Neuronal stem cell (in vitro differentiated cells): ENCODE results near the gene ETV5.

Experiments
- DNase-seq: peaks from one replicate; pipeline ENCODE4 v3.0.0-alpha.2; 2013; ENCODE audit warnings: low spot score
- H2AFZ ChIP-seq: one replicate; pipeline ENCODE4 v1.6.1; 2013; ENCODE audit warnings: mild to moderate bottlenecking, low read length, inconsistent platforms
- H2AK5ac ChIP-seq: 2 replicates; pipeline ENCODE4 v1.6.1; 2013; ENCODE audit warnings: low read depth, mild to moderate bottlenecking, inconsistent platforms, low read length, moderate library complexity, mixed read lengths
- H2BK120ac ChIP-seq: 2 replicates; pipeline ENCODE4 v1.6.1; 2013; ENCODE audit warnings: low read depth, mild to moderate bottlenecking, inconsistent platforms, low read length, moderate library complexity, mixed read lengths
- H2BK12ac ChIP-seq: one replicate; pipeline ENCODE4 v1.6.1; 2013; ENCODE audit warnings: low read length, inconsistent platforms
- H2BK15ac ChIP-seq: 2 replicates; pipeline ENCODE4 v1.6.1; 2013; ENCODE audit warnings: mild to moderate bottlenecking, low read length, inconsistent platforms, mixed read lengths
- H2BK5ac ChIP-seq: one replicate; pipeline ENCODE4 v1.6.1; 2013; ENCODE audit warnings: inconsistent platforms, mild to moderate bottlenecking, low read length, moderate library complexity
- H3K14ac ChIP-seq: one replicate; pipeline ENCODE4 v1.6.1; 2013; ENCODE audit warnings: low read length, inconsistent platforms
- H3K18ac ChIP-seq: 2 replicates; pipeline ENCODE4 v1.6.1; 2013; ENCODE audit warnings: low read length, inconsistent platforms
- H3K23ac ChIP-seq: 2 replicates; pipeline ENCODE4 v1.6.1; 2013; ENCODE audit warnings: low read depth, mild to moderate bottlenecking, mixed read lengths, low read length, inconsistent platforms; ENCODE audit not compliant: poor library complexity
- H3K27ac ChIP-seq: replicated peaks from 3 replicates; pipeline ENCODE4 v1.5.1; 2013; ENCODE audit warnings: low read length, inconsistent platforms
- H3K27me3 ChIP-seq, 3 experiments: 2 replicates each; pipeline ENCODE4 v1.6.1; 2013; ENCODE audit warnings: low read length in 3 of 3, mild to moderate bottlenecking in 2 of 3, inconsistent platforms in 1 of 3, low read depth in 1 of 3, mixed read lengths in 1 of 3, moderate library complexity in 1 of 3; ENCODE audit not compliant: control insufficient read depth in 3 of 3, insufficient read depth in 3 of 3
- H3K36me3 ChIP-seq, 2 donors: replicated peaks in 1 of 2; 2 replicates each; pipeline ENCODE4 v1.6.1; 2013; ENCODE audit warnings: low read length in 2 of 2; ENCODE audit not compliant: control insufficient read depth in 2 of 2, insufficient read depth in 2 of 2
- H3K4ac ChIP-seq: 2 replicates; pipeline ENCODE4 v1.6.1; 2013; ENCODE audit warnings: inconsistent platforms, mild to moderate bottlenecking, low read length, moderate library complexity
- H3K4me1 ChIP-seq, 2 donors: 1 replicate in 1 of 2; 2 replicates in 1 of 2; pipeline ENCODE4 v1.6.1; 2013; ENCODE audit warnings: low read length in 2 of 2, low read depth in 1 of 2; ENCODE audit not compliant: control insufficient read depth in 2 of 2, insufficient read depth in 1 of 2
- H3K4me2 ChIP-seq: one replicate; pipeline ENCODE4 v1.6.1; 2013; ENCODE audit warnings: mild to moderate bottlenecking, low read length, inconsistent platforms; ENCODE audit not compliant: insufficient read depth, poor library complexity, severe bottlenecking
- H3K4me3 ChIP-seq, 2 donors: 2 replicates each; pipeline ENCODE4 v1.5.1; 2013; ENCODE audit warnings: low read length in 2 of 2, mild to moderate bottlenecking in 2 of 2, inconsistent platforms in 1 of 2, moderate library complexity in 1 of 2
- H3K79me1 ChIP-seq: one replicate; pipeline ENCODE4 v1.6.1; 2013; ENCODE audit warnings: low read depth, mild to moderate bottlenecking, inconsistent platforms, low read length, moderate library complexity
- H3K9ac ChIP-seq: one replicate; pipeline ENCODE4 v1.6.1; 2013; ENCODE audit warnings: mild to moderate bottlenecking, low read depth, low read length, inconsistent platforms; ENCODE audit not compliant: poor library complexity
- H3K9me3 ChIP-seq, 2 donors: replicated peaks in 1 of 2; 2 replicates each; pipeline versions ENCODE3 to v1.6.1; 2013; ENCODE audit warnings: low read length in 2 of 2, mild to moderate bottlenecking in 2 of 2, inconsistent platforms in 1 of 2, low read depth in 1 of 2, mixed read lengths in 1 of 2, moderate library complexity in 1 of 2; ENCODE audit not compliant: control insufficient read depth in 2 of 2, insufficient read depth in 1 of 2
- H4K8ac ChIP-seq: one replicate; pipeline ENCODE4 v1.6.1; 2013; ENCODE audit warnings: low read depth, mild to moderate bottlenecking, inconsistent platforms, low read length, moderate library complexity
- H4K91ac ChIP-seq: one replicate; pipeline ENCODE4 v1.6.1; 2013; ENCODE audit warnings: low read length, low read depth, mild to moderate bottlenecking, inconsistent platforms; ENCODE audit not compliant: poor library complexity
- WGBS, 2 donors: extraction: QIAGEN DNeasy Blood & Tissue Kit; methylation state at CpG; one replicate each; pipeline ENCODE4 v1.1.7; 2013; ENCODE audit warnings: missing lambda C conversion rate in 2 of 2, mixed read lengths in 1 of 2; ENCODE audit not compliant: insufficient read length in 2 of 2, insufficient replicate concordance in 1 of 2; ENCODE audit errors: extremely low coverage in 2 of 2; 5-methylcytosine and 5-hydroxymethylcytosine counted together

The ETV5 gene

DNA sequence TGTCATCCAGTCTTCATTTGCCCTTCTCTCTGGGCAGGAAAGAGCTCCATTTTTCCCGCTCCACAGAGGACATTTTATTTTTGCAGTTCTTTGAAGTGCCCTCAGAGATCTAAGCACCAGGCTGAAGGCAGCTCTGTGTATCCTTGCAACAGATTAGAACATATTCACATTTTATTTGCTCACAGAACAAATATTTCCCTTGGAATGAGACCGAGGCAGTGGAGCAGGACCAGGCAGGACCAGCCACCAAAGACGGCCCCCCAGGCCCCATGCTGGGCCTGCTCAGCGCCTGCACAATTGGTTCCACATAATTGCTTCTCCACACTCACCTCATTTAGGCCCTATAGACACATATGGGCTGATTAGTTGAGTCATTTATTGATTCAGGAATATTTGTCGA is 15.7 kb upstream of the ETV5 start:
- no peak overlapping the region for H3K9ac ChIP-seq
- H3K27ac ChIP-seq = no peak overlapping the region
- no peak overlapping the region for H3K18ac ChIP-seq
- H3K14ac ChIP-seq = no peak overlapping the region
- H3K4ac ChIP-seq = no peak overlapping the region
- no peak overlapping the region for H2AK5ac ChIP-seq
- H2BK5ac ChIP-seq = no peak overlapping the region
- H3K27me3 ChIP-seq = peaks cover 0 to 6% (median 0%) of the 10 kb centered on the region in 3 experiments
- no peaks in the 10 kb centered on the region for H3K36me3 ChIP-seq
- no peak overlapping the region for H3K23ac ChIP-seq
- no peak overlapping the region for H2BK12ac ChIP-seq
- H2BK120ac ChIP-seq = no peak overlapping the region
- H2AFZ ChIP-seq = no peak overlapping the region
- no peak overlapping the region for H4K8ac ChIP-seq
- H3K4me3 ChIP-seq = no peak overlapping the region
- no peak overlapping the region for H4K91ac ChIP-seq
- no peak for DNase-seq
- H3K9me3 ChIP-seq = no peaks in the 10 kb centered on the region
- H3K4me2 ChIP-seq = no peak overlapping the region
- peaks cover 0 to 21% of the 10 kb centered on the region in 2 donors for H3K4me1 ChIP-seq
- no peaks in the 10 kb centered on the region for H3K79me1 ChIP-seq
- no peak overlapping the region for H2BK15ac ChIP-seq
- no CpG with 5 or more reads among the region's 5 CpGs for WGBS, 2 donors

DNA sequence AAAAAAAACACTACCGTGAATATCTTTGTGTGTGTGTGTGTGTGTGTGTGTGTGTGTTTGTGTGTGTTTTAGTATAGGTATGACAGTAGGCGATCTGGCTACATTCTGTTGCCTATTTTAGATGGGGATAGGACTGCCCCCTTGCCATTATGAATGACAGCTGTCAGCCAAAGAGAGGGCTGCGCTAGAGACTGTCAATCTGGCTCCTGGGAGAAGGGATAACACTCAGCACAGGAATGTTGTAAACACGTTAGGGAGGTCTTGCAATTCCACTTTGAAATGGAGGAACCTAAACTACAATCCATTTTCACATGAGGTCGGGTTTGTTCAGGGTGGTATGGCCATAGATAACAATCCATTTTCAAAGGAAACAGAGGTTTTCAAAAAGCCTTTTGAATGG is 14.1 kb upstream of the ETV5 start:
- no peak overlapping the region for H3K14ac ChIP-seq
- H3K23ac ChIP-seq = no peak overlapping the region
- H3K27ac ChIP-seq = no peak overlapping the region
- no peak overlapping the region for H2BK5ac ChIP-seq
- peaks cover 0 to 19% (median 0%) of the 10 kb centered on the region in 3 experiments for H3K27me3 ChIP-seq
- no peak overlapping the region for H4K91ac ChIP-seq
- no peak for DNase-seq
- no peak overlapping the region for H4K8ac ChIP-seq
- H3K4me3 ChIP-seq = no peak overlapping the region
- no peak overlapping the region for H2AFZ ChIP-seq
- no peak overlapping the region for H2BK12ac ChIP-seq
- H2BK15ac ChIP-seq = no peak overlapping the region
- no peak overlapping the region for H2BK120ac ChIP-seq
- H2AK5ac ChIP-seq = no peak overlapping the region
- H3K9ac ChIP-seq = no peak overlapping the region
- WGBS, 2 donors = no CpG with 5 or more reads among the region's 5 CpGs
- no peak overlapping the region for H3K4ac ChIP-seq
- no peak overlapping the region for H3K18ac ChIP-seq
- H3K9me3 ChIP-seq = no peaks in the 10 kb centered on the region
- H3K79me1 ChIP-seq = no peaks in the 10 kb centered on the region
- H3K4me2 ChIP-seq = no peak overlapping the region
- peaks cover 0 to 15% of the 10 kb centered on the region in 2 donors for H3K4me1 ChIP-seq
- H3K36me3 ChIP-seq = no peaks in the 10 kb centered on the region

DNA sequence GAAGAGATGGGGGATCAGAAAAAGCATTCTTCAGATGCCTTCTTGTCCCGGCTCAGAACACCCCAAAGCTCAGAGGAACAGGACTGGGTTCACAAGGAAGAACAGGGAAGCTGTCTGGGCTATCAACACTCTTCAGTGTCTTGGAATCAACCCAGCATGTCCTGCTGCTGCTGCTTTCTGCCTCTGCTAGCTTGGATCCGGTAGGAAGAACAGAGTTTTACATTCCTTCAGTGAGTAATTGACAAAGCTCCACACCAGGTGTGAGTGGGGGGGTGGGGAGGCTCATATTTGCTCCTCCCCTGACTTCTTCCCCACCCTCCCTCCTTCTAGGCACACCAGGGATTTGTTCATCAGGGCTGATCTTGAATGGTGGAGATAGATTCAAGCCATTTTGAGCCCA is 13.1 kb upstream of the ETV5 start:
- H2AFZ ChIP-seq = no peak overlapping the region
- DNase-seq = no peak
- WGBS, 2 donors = no CpG with 5 or more reads among the region's 2 CpGs
- H2BK15ac ChIP-seq = no peak overlapping the region
- no peak overlapping the region for H2AK5ac ChIP-seq
- no peak overlapping the region for H3K4ac ChIP-seq
- H3K79me1 ChIP-seq = no peaks in the 10 kb centered on the region
- no peak overlapping the region for H3K4me2 ChIP-seq
- no peak overlapping the region for H3K4me3 ChIP-seq
- H3K36me3 ChIP-seq = no peaks in the 10 kb centered on the region
- H3K9me3 ChIP-seq = no peaks in the 10 kb centered on the region
- H3K27me3 ChIP-seq = peaks cover 0 to 19% (median 0%) of the 10 kb centered on the region in 3 experiments
- H3K14ac ChIP-seq = no peak overlapping the region
- H3K18ac ChIP-seq = no peak overlapping the region
- no peak overlapping the region for H2BK120ac ChIP-seq
- H3K9ac ChIP-seq = no peak overlapping the region
- H3K4me1 ChIP-seq = peaks cover 0 to 15% of the 10 kb centered on the region in 2 donors
- H3K23ac ChIP-seq = no peak overlapping the region
- H2BK5ac ChIP-seq = no peak overlapping the region
- H2BK12ac ChIP-seq = no peak overlapping the region
- H4K8ac ChIP-seq = no peak overlapping the region
- H4K91ac ChIP-seq = no peak overlapping the region
- H3K27ac ChIP-seq = no peak overlapping the region

DNA sequence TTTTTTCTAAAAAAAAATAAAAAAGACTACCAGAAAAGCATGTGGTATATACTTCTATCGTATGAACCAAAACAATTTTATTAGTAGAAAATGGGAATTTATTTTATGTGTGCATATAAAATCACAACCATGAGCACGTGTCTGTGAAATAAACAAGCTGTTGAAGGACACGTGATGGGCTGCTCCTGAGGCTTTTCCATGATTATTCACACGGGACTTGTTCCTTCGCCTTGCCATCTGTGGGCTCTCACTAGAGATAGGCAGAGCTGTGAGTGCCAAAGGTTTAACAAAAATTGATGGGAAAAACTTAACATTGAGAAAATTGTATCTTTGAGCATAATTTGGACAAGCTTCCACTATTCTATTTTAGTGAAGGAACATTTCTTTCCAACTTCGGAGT is 12.4 kb upstream of the ETV5 start:
- Histone ChIP-seq H3K4me1 (peaks cover 0 to 15% of the 10 kb centered on the region in 2 donors), H2AK5ac (no peak overlapping the region), H3K4ac (no peak overlapping the region), H4K8ac (no peak overlapping the region), H2BK15ac (no peak overlapping the region), H3K9me3 (no peaks in the 10 kb centered on the region), H3K14ac (no peak overlapping the region), H3K27me3 (peaks cover 0 to 19% (median 0%) of the 10 kb centered on the region in 3 experiments), H4K91ac (no peak overlapping the region), H2BK120ac (no peak overlapping the region), H2BK5ac (no peak overlapping the region), H3K9ac (no peak overlapping the region), H3K4me3 (no peak overlapping the region), H3K27ac (no peak overlapping the region), H3K79me1 (no peaks in the 10 kb centered on the region), H3K4me2 (no peak overlapping the region), H3K23ac (no peak overlapping the region), H2AFZ (no peak overlapping the region), H2BK12ac (no peak overlapping the region), H3K18ac (no peak overlapping the region), H3K36me3 (no peaks in the 10 kb centered on the region)
- no CpG with 5 or more reads among the region's 6 CpGs for WGBS, 2 donors
- no peak for DNase-seq
